Parathyroid adenoma (tissue), 2 donors: Measurements from ENCODE around the gene C3.
"Not testable (repeated sequence)": the region's sequence is repeated elsewhere in the genome, so short reads cannot be mapped to it uniquely, and the experiment has no call there.

Experiments used
- H2AFZ ChIP-seq: fragments of 300-600 bp; sonication (generic); one replicate; pipeline ENCODE4 v1.7.0; 2017; ENCODE audit warnings: antibody characterized with exemption, mild to moderate bottlenecking
- H3K27ac ChIP-seq: fragments of 300-600 bp; sonication (generic); one replicate; pipeline ENCODE4 v1.7.0; 2017
- H3K27me3 ChIP-seq: fragments of 300-600 bp; sonication (generic); one replicate; pipeline ENCODE4 v1.7.0; 2017; ENCODE audit warnings: low read length; ENCODE audit not compliant: control insufficient read depth, insufficient read depth
- H3K36me3 ChIP-seq: fragments of 300-600 bp; sonication (generic); one replicate; pipeline ENCODE4 v1.7.0; 2017; ENCODE audit warnings: low read length; ENCODE audit not compliant: control insufficient read depth, insufficient read depth
- H3K4me1 ChIP-seq: fragments of 300-600 bp; sonication (generic); one replicate; pipeline ENCODE4 v1.7.0; 2017; ENCODE audit warnings: control low read depth
- H3K4me2 ChIP-seq: fragments of 300-600 bp; sonication (generic); one replicate; pipeline ENCODE4 v1.7.0; 2017; ENCODE audit warnings: low read length
- H3K4me3 ChIP-seq: fragments of 300-600 bp; sonication (generic); one replicate; pipeline ENCODE4 v1.7.0; 2017; ENCODE audit warnings: low read depth, low read length
- H3K79me2 ChIP-seq: fragments of 300-600 bp; sonication (generic); one replicate; pipeline ENCODE4 v1.7.0; 2017; ENCODE audit warnings: control low read depth
- H3K9ac ChIP-seq: fragments of 300-600 bp; sonication (generic); one replicate; pipeline ENCODE4 v1.7.0; 2017; ENCODE audit warnings: mild to moderate bottlenecking
- H3K9me3 ChIP-seq: fragments of 300-600 bp; sonication (generic); one replicate; pipeline ENCODE4 v1.7.0; 2017; ENCODE audit warnings: low read length; ENCODE audit not compliant: control insufficient read depth
- TF ChIP-seq, protein P1 (sequence below): fragments of 300-600 bp; sonication (generic); IDR thresholded peaks from one replicate; pipeline ENCODE4 v1.7.0; 2017; ENCODE audit warnings: antibody characterized with exemption, mild to moderate bottlenecking
- donor health status: primary hyperparathyroidism.

Gene C3

GRCh38 chr19:6677883-6678689 lies 42.4 kb downstream of the C3 start:
- no peak overlapping the region for H3K9ac ChIP-seq
- no peaks in the 10 kb centered on the region for H3K36me3 ChIP-seq
- H3K9me3 ChIP-seq, result no peaks in the 10 kb centered on the region
- no peaks in the 10 kb centered on the region for H3K4me1 ChIP-seq
- no peak overlapping the region for H3K27ac ChIP-seq
- no peaks in the 10 kb centered on the region for H3K27me3 ChIP-seq
- no peak overlapping the region for H2AFZ ChIP-seq
- TF ChIP-seq, protein P1, sequence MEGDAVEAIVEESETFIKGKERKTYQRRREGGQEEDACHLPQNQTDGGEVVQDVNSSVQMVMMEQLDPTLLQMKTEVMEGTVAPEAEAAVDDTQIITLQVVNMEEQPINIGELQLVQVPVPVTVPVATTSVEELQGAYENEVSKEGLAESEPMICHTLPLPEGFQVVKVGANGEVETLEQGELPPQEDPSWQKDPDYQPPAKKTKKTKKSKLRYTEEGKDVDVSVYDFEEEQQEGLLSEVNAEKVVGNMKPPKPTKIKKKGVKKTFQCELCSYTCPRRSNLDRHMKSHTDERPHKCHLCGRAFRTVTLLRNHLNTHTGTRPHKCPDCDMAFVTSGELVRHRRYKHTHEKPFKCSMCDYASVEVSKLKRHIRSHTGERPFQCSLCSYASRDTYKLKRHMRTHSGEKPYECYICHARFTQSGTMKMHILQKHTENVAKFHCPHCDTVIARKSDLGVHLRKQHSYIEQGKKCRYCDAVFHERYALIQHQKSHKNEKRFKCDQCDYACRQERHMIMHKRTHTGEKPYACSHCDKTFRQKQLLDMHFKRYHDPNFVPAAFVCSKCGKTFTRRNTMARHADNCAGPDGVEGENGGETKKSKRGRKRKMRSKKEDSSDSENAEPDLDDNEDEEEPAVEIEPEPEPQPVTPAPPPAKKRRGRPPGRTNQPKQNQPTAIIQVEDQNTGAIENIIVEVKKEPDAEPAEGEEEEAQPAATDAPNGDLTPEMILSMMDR, result no peak
- no peaks in the 10 kb centered on the region for H3K79me2 ChIP-seq
- no peak overlapping the region for H3K4me2 ChIP-seq
- no peak overlapping the region for H3K4me3 ChIP-seq

GRCh38 chr19:6677495-6677882 lies 43.0 kb downstream of the C3 start:
- no peak overlapping the region for H2AFZ ChIP-seq
- no peaks in the 10 kb centered on the region for H3K4me1 ChIP-seq
- TF ChIP-seq, protein P1, result no peak
- H3K4me3 ChIP-seq, result no peak overlapping the region
- no peaks in the 10 kb centered on the region for H3K79me2 ChIP-seq
- H3K27ac ChIP-seq, result no peak overlapping the region
- no peaks in the 10 kb centered on the region for H3K27me3 ChIP-seq
- H3K36me3 ChIP-seq, result no peaks in the 10 kb centered on the region
- H3K4me2 ChIP-seq, result no peak overlapping the region
- no peaks in the 10 kb centered on the region for H3K9me3 ChIP-seq
- no peak overlapping the region for H3K9ac ChIP-seq

DNA sequence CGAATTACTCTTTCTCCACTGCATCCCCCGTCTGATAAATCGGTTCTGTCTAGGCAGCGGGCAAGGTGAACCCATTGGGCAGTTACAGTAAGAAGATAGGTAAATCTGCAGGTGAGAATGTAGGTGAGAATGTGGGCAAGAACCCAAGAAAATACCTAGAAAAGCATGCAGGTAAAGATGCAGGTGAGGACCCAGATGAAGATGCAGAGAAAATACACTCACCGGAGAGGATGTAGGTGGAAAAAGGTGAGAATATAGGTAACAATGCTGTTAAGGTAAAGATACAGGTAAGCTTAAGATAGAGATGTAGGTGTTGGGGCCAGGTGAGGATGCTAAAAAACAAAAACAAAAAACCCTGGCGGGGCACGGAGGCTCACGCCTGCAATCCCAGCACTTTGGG lies 44.2 kb downstream of the C3 start:
- Histone ChIP-seq H3K4me3 (no peak overlapping the region), H3K79me2 (no peaks in the 10 kb centered on the region), H3K27ac (no peak overlapping the region), H3K9me3 (no peaks in the 10 kb centered on the region), H3K4me1 (no peaks in the 10 kb centered on the region), H2AFZ (no peak overlapping the region), H3K4me2 (no peak overlapping the region), H3K36me3 (no peaks in the 10 kb centered on the region), H3K27me3 (no peaks in the 10 kb centered on the region), H3K9ac (no peak overlapping the region)
- TF ChIP-seq, protein P1, result no peak

DNA sequence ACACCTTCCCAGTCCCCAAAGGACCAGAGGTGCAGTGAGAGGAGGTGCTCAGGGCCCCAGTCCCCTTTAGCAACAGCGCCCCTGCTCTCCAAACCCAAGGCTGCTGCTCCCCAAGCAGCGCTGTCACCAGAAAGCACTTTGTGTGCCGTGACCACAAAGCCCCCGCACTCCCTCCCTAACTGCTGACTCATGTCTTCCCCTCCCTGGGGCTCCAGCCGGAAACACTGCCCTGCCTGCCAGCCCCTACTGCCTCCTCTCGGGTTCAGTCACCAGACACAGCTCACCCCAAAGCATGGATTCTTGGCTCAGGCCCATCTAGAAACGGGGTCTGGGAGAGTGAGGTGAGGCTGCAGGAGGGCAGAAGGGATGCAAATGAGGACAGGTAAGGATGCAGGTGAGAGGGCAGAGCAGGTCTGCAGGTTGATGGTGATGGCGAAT lies 45.6 kb downstream of the C3 start:
- H2AFZ ChIP-seq, result no peak overlapping the region
- no peaks in the 10 kb centered on the region for H3K9me3 ChIP-seq
- no peaks in the 10 kb centered on the region for H3K27me3 ChIP-seq
- no peak overlapping the region for H3K27ac ChIP-seq
- no peaks in the 10 kb centered on the region for H3K4me1 ChIP-seq
- no peaks in the 10 kb centered on the region for H3K79me2 ChIP-seq
- no peak overlapping the region for H3K9ac ChIP-seq
- H3K36me3 ChIP-seq, result no peaks in the 10 kb centered on the region
- H3K4me2 ChIP-seq, result no peak overlapping the region
- H3K4me3 ChIP-seq, result no peak overlapping the region
- TF ChIP-seq, protein P1, result no peak

DNA sequence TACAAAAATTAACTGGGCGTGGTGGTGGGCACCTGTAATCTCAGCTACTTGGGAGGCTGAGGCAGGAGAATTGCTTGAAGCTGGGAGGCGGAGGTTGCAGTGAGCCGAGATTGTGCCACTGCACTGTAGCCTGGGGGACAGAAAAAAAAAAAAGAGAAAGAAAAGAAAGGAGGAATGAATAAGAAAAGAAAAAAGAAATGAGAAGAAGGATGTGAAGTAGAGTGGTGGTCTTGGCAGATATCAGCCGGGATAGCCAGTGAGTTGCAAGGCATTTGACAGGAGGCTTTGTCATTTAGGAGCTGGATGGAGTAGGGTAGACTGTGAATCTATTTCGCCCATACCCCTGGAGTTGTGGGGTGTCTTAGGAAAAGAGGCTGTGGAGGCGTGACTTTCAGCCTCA lies 46.0 kb downstream of the C3 start:
- H3K4me1 ChIP-seq, H2AFZ ChIP-seq, H3K27ac ChIP-seq, H3K27me3 ChIP-seq, H3K4me2 ChIP-seq, H3K9ac ChIP-seq, H3K4me3 ChIP-seq, H3K79me2 ChIP-seq, H3K9me3 ChIP-seq, H3K36me3 ChIP-seq: not testable (repeated sequence)
